ENCODE results near the gene KLK7. TPM values are rescaled to one million over a fixed set of nuclear protein-coding genes. Genes with fewer than 3 reads are reported as not detected.

KLK7 gene
- total and polyA plus RNA-seq, 2 of the 4 experiments (the other 2 are of a cell fraction): not detected

DNA sequence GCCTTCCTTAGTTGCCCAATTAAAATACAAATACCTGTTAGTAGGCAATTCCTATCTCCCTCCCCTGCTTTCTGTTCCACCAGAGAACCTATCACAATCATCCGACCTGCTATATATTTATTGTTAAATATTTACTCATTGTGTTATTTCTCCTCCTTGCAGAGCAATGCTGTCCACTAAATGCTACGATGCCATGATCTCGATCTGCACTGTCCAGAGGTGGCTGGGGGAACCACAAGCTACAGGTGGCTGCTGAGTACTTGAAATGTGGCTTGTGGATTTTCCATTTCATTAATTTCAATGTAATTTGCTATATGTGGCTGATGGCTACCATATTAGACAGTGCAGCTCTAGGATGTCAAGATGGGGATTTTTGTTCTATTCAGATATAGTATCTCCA lies 19.5 kb downstream of the KLK7 start:
- peaks cover 13% of the 10 kb centered on the region; the same call in 1 of the 2 replicates for H3K9me3 ChIP-seq (ENCODE audit: control insufficient read depth, insufficient read depth, low read length)
- H2BK5ac ChIP-seq (ENCODE audit: low read depth, low read length, poor library complexity, severe bottlenecking): no peak overlapping the region
- H2BK20ac ChIP-seq (ENCODE audit: low read depth, low read length): no peak overlapping the region
- H2BK120ac ChIP-seq (ENCODE audit: low read depth, low read length): no peak overlapping the region
- H4K91ac ChIP-seq (ENCODE audit: insufficient read depth, low read depth, low read length): no peak overlapping the region
- dilution Hi-C loops (cut with HindIII; ENCODE audit: low sequenced_read_pairs, unreplicated experiment) (no loop called here), in situ Hi-C loops (cut with MboI; ENCODE audit: low sequenced_read_pairs) (no loop called here), intact Hi-C loops (cut with micrococcal nuclease) (no loop called here)
- H3K56ac ChIP-seq (ENCODE audit: extremely low read depth, insufficient read depth, low read length): no peak overlapping the region
- CTCF ChIA-PET: no interaction called here
- no peaks in the 10 kb centered on the region for H3K9me1 ChIP-seq (ENCODE audit: insufficient read depth, low read length)
- H2AK9ac ChIP-seq (replicated peaks; ENCODE audit: low read depth, low read length, poor library complexity): no peak overlapping the region
- H3K4me2 ChIP-seq (ENCODE audit: low read depth, low read length): no peak overlapping the region
- no TSS peak for BruUV-seq (replicated peaks)
- no peaks in the 10 kb centered on the region for H4K20me1 ChIP-seq (ENCODE audit: insufficient read depth, low read length)
- WGBS, 2 experiments (ENCODE audit: extremely low coverage in 2 of 2, insufficient read length in 1 of 2): no CpG with 5 or more reads among the region's 3 CpGs
- no peak for DNase-seq
- H4K8ac ChIP-seq (ENCODE audit: low read depth in 2 of 2, low read length in 2 of 2): no peak overlapping the region
- H3K4me3 ChIP-seq (ENCODE audit: insufficient read depth, low read depth, low read length): no peak overlapping the region
- no peaks in the 10 kb centered on the region for H3K27me3 ChIP-seq (ENCODE audit: control insufficient read depth, insufficient read depth, low read length)
- no peak overlapping the region for H2AFZ ChIP-seq (replicated peaks; ENCODE audit: low read length, poor library complexity)
- no peak for ATAC-seq (ENCODE audit: low read depth)
- H4K5ac ChIP-seq (ENCODE audit: low read depth, low read length): no peak overlapping the region
- H3K4me1 ChIP-seq (ENCODE audit: control insufficient read depth, insufficient read depth, low read length): no peaks in the 10 kb centered on the region
- H3K36me3 ChIP-seq (ENCODE audit: control insufficient read depth, insufficient read depth, low read length): no peaks in the 10 kb centered on the region
- H2BK15ac ChIP-seq (ENCODE audit: low read depth, low read length): no peak overlapping the region
- POLR2A ChIA-PET (ENCODE audit: unreplicated experiment): no interaction called here
- H3K14ac ChIP-seq (replicated peaks; ENCODE audit: low read depth, low read length): no peak overlapping the region
- no peak overlapping the region for H3K9ac ChIP-seq (ENCODE audit: low read depth, low read length)
- no peaks in the 10 kb centered on the region for H3K79me1 ChIP-seq (ENCODE audit: low read depth in 1 of 2, low read length in 2 of 2)
- no peak overlapping the region for H3K27ac ChIP-seq (ENCODE audit: insufficient read depth, low read length)
- TF ChIP-seq RCOR1 (IDR thresholded peaks at IDR 0.05; ENCODE audit: insufficient replicate concordance, low read length) (no peak), USF2 (IDR thresholded peaks at IDR 0.05; ENCODE audit: low read depth, low read length) (no peak), POLR2A (IDR thresholded peaks at IDR 0.05; ENCODE audit: low read depth, low read length) (no peak), CHD1 (IDR thresholded peaks at IDR 0.05; ENCODE audit: low read depth, low read length) (no peak), MAZ (IDR thresholded peaks at IDR 0.05; ENCODE audit: borderline replicate concordance, low read depth, low read length) (no peak), SMC3 (IDR thresholded peaks at IDR 0.05; ENCODE audit: low read depth, low read length) (no peak), RFX5 (IDR thresholded peaks at IDR 0.05; ENCODE audit: low read depth, low read length) (no peak), RAD21 (IDR thresholded peaks at IDR 0.05; ENCODE audit: low read length) (no peak), BHLHE40 (IDR thresholded peaks at IDR 0.05; ENCODE audit: low read depth, low read length) (no peak), MAFK (IDR thresholded peaks at IDR 0.05; ENCODE audit: low read depth, low read length) (no peak), ELK1 (IDR thresholded peaks at IDR 0.05; ENCODE audit: borderline replicate concordance, low read depth, low read length) (no peak), FOS (IDR thresholded peaks at IDR 0.05; ENCODE audit: low read depth, low read length) (no peak), MXI1 (IDR thresholded peaks at IDR 0.05; ENCODE audit: borderline replicate concordance, low read depth, low read length) (no peak)
- TF ChIP-seq, protein P1, sequence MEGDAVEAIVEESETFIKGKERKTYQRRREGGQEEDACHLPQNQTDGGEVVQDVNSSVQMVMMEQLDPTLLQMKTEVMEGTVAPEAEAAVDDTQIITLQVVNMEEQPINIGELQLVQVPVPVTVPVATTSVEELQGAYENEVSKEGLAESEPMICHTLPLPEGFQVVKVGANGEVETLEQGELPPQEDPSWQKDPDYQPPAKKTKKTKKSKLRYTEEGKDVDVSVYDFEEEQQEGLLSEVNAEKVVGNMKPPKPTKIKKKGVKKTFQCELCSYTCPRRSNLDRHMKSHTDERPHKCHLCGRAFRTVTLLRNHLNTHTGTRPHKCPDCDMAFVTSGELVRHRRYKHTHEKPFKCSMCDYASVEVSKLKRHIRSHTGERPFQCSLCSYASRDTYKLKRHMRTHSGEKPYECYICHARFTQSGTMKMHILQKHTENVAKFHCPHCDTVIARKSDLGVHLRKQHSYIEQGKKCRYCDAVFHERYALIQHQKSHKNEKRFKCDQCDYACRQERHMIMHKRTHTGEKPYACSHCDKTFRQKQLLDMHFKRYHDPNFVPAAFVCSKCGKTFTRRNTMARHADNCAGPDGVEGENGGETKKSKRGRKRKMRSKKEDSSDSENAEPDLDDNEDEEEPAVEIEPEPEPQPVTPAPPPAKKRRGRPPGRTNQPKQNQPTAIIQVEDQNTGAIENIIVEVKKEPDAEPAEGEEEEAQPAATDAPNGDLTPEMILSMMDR (conservative IDR thresholded peaks at IDR 0.05; ENCODE audit: low read depth, low read length): no peak
- H3K4ac ChIP-seq (ENCODE audit: low read depth, low read length): no peak overlapping the region
- no peak overlapping the region for H3K18ac ChIP-seq (ENCODE audit: low read depth, low read length)
- no peak overlapping the region for H3K23ac ChIP-seq (ENCODE audit: low read depth, low read length)
- H2AK5ac ChIP-seq (ENCODE audit: low read depth, low read length): no peak overlapping the region
